Astrocyte (in vitro differentiated cells and primary cell): ENCODE data around the gene PCLO. TPM values are rescaled to one million over a fixed set of nuclear protein-coding genes. Genes with fewer than 3 reads are reported as not detected.

ENCODE experiments used
- DNase-seq: peaks from one replicate; pipeline ENCODE4 v3.0.0-alpha.2; 2010; ENCODE audit warnings: low read depth
- FAIRE-seq: peaks from 2 replicates; lab custom pipeline; 2011; peaks lifted over from hg19 to GRCh38; lab: Jason Lieb, UNC
- H2AFZ ChIP-seq: 2 replicates; pipeline ENCODE4 v1.6.0; 2012; ENCODE audit warnings: low read depth, low read length, inconsistent platforms
- H3K27ac ChIP-seq: 2 replicates; pipeline ENCODE4 v1.5.1; 2011; ENCODE audit warnings: low read depth, low read length, inconsistent platforms
- H3K27me3 ChIP-seq: 2 replicates; pipeline ENCODE4 v1.6.0; 2011; ENCODE audit warnings: low read length, inconsistent platforms; ENCODE audit not compliant: insufficient read depth
- H3K36me3 ChIP-seq: 2 replicates; pipeline ENCODE4 v1.5.1; 2011; ENCODE audit warnings: low read length, inconsistent platforms; ENCODE audit not compliant: insufficient read depth
- H3K4me1 ChIP-seq: 2 replicates; pipeline ENCODE4 v1.5.1; 2011; ENCODE audit warnings: low read length, inconsistent platforms; ENCODE audit not compliant: insufficient read depth
- H3K4me2 ChIP-seq: 2 replicates; pipeline ENCODE4 v1.6.0; 2012; ENCODE audit warnings: low read length, inconsistent platforms
- H3K4me3 ChIP-seq: 2 replicates; pipeline ENCODE4 v1.5.1; 2011; ENCODE audit warnings: low read depth, mild to moderate bottlenecking, low read length, inconsistent platforms; ENCODE audit not compliant: insufficient read depth
- H3K79me2 ChIP-seq: 2 replicates; pipeline ENCODE4 v1.6.0; 2012; ENCODE audit warnings: mild to moderate bottlenecking, low read length, inconsistent platforms; ENCODE audit not compliant: insufficient read depth
- H3K9ac ChIP-seq: 2 replicates; pipeline ENCODE4 v1.6.0; 2012; ENCODE audit warnings: mild to moderate bottlenecking, low read length, inconsistent platforms
- H3K9me3 ChIP-seq: 2 replicates; pipeline ENCODE4 v1.5.1; 2012; ENCODE audit warnings: low read depth, mild to moderate bottlenecking, low read length, inconsistent platforms; ENCODE audit not compliant: insufficient read depth
- H4K20me1 ChIP-seq: 2 replicates; pipeline ENCODE4 v1.6.0; 2012; ENCODE audit warnings: low read length, inconsistent platforms; ENCODE audit not compliant: insufficient read depth
- H3K27ac Mint-ChIP-seq: one replicate; pipeline ENCODE4 v1.8.0; 2021; ENCODE audit warnings: mild to moderate bottlenecking, mixed read lengths; ENCODE audit not compliant: unreplicated experiment
- H3K27me3 Mint-ChIP-seq: one replicate; pipeline ENCODE4 v1.8.0; 2021; ENCODE audit warnings: low read depth, mixed read lengths; ENCODE audit not compliant: unreplicated experiment
- H3K36me3 Mint-ChIP-seq: one replicate; pipeline ENCODE4 v1.8.0; 2021; ENCODE audit warnings: low read depth, mixed read lengths; ENCODE audit not compliant: unreplicated experiment
- H3K4me1 Mint-ChIP-seq: one replicate; pipeline ENCODE4 v1.8.0; 2021; ENCODE audit warnings: low read depth, mixed read lengths; ENCODE audit not compliant: unreplicated experiment
- H3K4me3 Mint-ChIP-seq: one replicate; pipeline ENCODE4 v1.8.0; 2021; ENCODE audit warnings: mild to moderate bottlenecking, moderate library complexity, mixed read lengths; ENCODE audit not compliant: unreplicated experiment
- H3K9me3 Mint-ChIP-seq: one replicate; pipeline ENCODE4 v1.8.0; 2021; ENCODE audit warnings: mild to moderate bottlenecking, mixed read lengths; ENCODE audit not compliant: unreplicated experiment
- EZH2 ChIP-seq: IDR thresholded peaks from 2 replicates; pipeline ENCODE4 v1.6.1; 2012; ENCODE audit warnings: mild to moderate bottlenecking, low read length, inconsistent platforms; ENCODE audit not compliant: insufficient read depth
- total RNA-seq: library from RNA; stranded (reverse); gene quantifications from 2 replicates; pipeline ENCODE4 v1.2.1, GENCODE V29; 2021
- TF ChIP-seq, protein P1 (sequence below): IDR thresholded peaks from 2 replicates; pipeline ENCODE4 v1.5.1; 2011; ENCODE audit warnings: low read depth, mild to moderate bottlenecking, inconsistent platforms, low read length, moderate library complexity; ENCODE audit not compliant: insufficient read depth

The PCLO gene
- total RNA-seq, 1 donor from 2014 or later = 3.0 TPM

DNA sequence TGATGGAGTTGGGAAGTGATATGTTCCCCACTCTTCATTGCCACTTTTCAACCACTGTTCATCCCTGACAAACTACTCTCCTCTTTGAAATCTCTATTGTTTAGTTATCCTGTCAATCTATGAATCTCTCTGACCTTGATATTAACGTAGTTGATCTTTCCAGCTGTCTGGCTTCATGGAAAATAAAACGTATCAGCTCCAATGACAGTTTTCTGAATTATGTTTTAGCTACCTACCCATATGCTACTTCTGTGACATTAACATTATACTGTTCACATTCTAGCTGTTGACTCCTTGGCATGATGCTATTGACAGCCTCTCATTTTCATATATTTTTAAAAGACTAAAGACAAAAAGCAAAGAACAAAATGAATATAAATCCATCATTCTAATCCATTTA is 53.3 kb downstream of the PCLO start:
- no peak for TF ChIP-seq EZH2
- TF ChIP-seq, protein P1, sequence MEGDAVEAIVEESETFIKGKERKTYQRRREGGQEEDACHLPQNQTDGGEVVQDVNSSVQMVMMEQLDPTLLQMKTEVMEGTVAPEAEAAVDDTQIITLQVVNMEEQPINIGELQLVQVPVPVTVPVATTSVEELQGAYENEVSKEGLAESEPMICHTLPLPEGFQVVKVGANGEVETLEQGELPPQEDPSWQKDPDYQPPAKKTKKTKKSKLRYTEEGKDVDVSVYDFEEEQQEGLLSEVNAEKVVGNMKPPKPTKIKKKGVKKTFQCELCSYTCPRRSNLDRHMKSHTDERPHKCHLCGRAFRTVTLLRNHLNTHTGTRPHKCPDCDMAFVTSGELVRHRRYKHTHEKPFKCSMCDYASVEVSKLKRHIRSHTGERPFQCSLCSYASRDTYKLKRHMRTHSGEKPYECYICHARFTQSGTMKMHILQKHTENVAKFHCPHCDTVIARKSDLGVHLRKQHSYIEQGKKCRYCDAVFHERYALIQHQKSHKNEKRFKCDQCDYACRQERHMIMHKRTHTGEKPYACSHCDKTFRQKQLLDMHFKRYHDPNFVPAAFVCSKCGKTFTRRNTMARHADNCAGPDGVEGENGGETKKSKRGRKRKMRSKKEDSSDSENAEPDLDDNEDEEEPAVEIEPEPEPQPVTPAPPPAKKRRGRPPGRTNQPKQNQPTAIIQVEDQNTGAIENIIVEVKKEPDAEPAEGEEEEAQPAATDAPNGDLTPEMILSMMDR = no peak
- no peak overlapping the region for H3K4me3 ChIP-seq
- Mint-ChIP-seq H3K27me3 (no peaks in the 10 kb centered on the region), H3K4me3 (no peak overlapping the region), H3K27ac (no peak overlapping the region), H3K4me1 (peaks cover 8% of the 10 kb centered on the region), H3K36me3 (no peaks in the 10 kb centered on the region), H3K9me3 (no peaks in the 10 kb centered on the region)
- H4K20me1 ChIP-seq = no peaks in the 10 kb centered on the region
- no peak overlapping the region for H3K27ac ChIP-seq
- H3K27me3 ChIP-seq = no peaks in the 10 kb centered on the region
- H3K79me2 ChIP-seq = no peaks in the 10 kb centered on the region
- H3K36me3 ChIP-seq = no peaks in the 10 kb centered on the region
- FAIRE-seq (no peak), DNase-seq (no peak)
- H3K9ac ChIP-seq = no peak overlapping the region
- H3K4me1 ChIP-seq = no peaks in the 10 kb centered on the region
- no peak overlapping the region for H3K4me2 ChIP-seq
- H2AFZ ChIP-seq = no peak overlapping the region
- no peaks in the 10 kb centered on the region for H3K9me3 ChIP-seq

DNA sequence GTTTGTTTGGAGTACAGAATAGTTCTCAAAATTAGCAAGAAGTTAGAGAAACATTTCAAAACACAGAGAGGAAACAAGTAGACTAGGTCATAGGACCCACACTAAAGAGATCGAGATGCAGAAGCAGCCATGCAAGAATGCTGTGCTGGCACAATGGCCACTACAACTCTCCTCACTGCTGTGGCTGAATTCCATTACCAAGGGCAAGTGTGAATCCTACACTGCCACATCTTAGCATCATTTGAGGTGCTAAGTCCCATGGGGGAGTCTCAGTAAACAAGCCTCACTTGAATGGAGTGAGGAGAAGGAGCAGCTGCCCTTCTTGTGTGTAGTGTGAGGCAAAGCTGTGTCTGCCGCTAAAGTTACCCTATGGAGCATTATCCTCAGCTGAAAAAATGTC is 56.7 kb downstream of the PCLO start:
- DNase-seq (no peak), FAIRE-seq (no peak)
- H3K27me3 Mint-ChIP-seq = no peaks in the 10 kb centered on the region
- H3K27ac ChIP-seq = no peak overlapping the region
- H3K27ac Mint-ChIP-seq = no peak overlapping the region
- no peak overlapping the region for H3K9ac ChIP-seq
- no peak overlapping the region for H3K4me3 Mint-ChIP-seq
- no peaks in the 10 kb centered on the region for H3K27me3 ChIP-seq
- H3K4me1 ChIP-seq = no peaks in the 10 kb centered on the region
- H4K20me1 ChIP-seq = no peaks in the 10 kb centered on the region
- no peaks in the 10 kb centered on the region for H3K9me3 ChIP-seq
- H2AFZ ChIP-seq = no peak overlapping the region
- H3K36me3 Mint-ChIP-seq = no peaks in the 10 kb centered on the region
- no peaks in the 10 kb centered on the region for H3K79me2 ChIP-seq
- no peaks in the 10 kb centered on the region for H3K9me3 Mint-ChIP-seq
- H3K36me3 ChIP-seq = no peaks in the 10 kb centered on the region
- H3K4me1 Mint-ChIP-seq = peaks cover 1% of the 10 kb centered on the region
- no peak overlapping the region for H3K4me2 ChIP-seq
- TF ChIP-seq, protein P1 = no peak
- no peak for TF ChIP-seq EZH2
- no peak overlapping the region for H3K4me3 ChIP-seq

DNA sequence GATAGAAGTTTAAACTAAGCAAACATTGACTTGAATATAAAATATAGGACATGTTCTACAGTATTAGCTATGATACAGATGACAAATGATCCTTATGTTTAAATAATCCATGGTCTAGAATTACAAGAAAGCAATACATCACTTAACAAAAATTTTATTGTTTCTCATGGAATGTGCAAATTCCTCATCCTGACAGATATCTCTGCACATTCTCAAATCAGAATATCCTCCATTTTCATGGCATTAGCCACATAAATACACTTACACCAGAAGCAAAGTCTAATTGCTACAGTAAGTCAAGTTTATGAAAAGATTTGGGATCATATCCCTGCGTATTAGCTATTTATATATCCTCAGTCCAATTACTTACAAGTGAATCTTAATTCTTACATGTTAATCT is 57.6 kb downstream of the PCLO start:
- no peak overlapping the region for H3K4me2 ChIP-seq
- no peak overlapping the region for H3K27ac Mint-ChIP-seq
- H3K4me1 ChIP-seq = no peaks in the 10 kb centered on the region
- H2AFZ ChIP-seq = no peak overlapping the region
- H3K4me3 ChIP-seq = no peak overlapping the region
- H3K36me3 ChIP-seq = no peaks in the 10 kb centered on the region
- TF ChIP-seq, protein P1 = no peak
- no peak for TF ChIP-seq EZH2
- FAIRE-seq (no peak), DNase-seq (no peak)
- H3K27me3 Mint-ChIP-seq = no peaks in the 10 kb centered on the region
- no peak overlapping the region for H3K27ac ChIP-seq
- no peaks in the 10 kb centered on the region for H3K9me3 Mint-ChIP-seq
- no peaks in the 10 kb centered on the region for H3K9me3 ChIP-seq
- no peak overlapping the region for H3K4me3 Mint-ChIP-seq
- no peaks in the 10 kb centered on the region for H3K36me3 Mint-ChIP-seq
- no peaks in the 10 kb centered on the region for H3K79me2 ChIP-seq
- H4K20me1 ChIP-seq = no peaks in the 10 kb centered on the region
- no peak overlapping the region for H3K9ac ChIP-seq
- no peaks in the 10 kb centered on the region for H3K27me3 ChIP-seq
- peaks cover 1% of the 10 kb centered on the region for H3K4me1 Mint-ChIP-seq
